Endothelial cell of umbilical vein (primary cell): Measurements from ENCODE around the gene PKMYT1. TPM values are rescaled to one million over a fixed set of nuclear protein-coding genes. Genes with fewer than 3 reads are reported as not detected.

ENCODE experiments used
- BruUV-seq: library from RNA; stranded (reverse); fragments of 400-500 nt; replicated peaks from 2 replicates; lab custom pipeline; 2021; lab: Mats Ljungman, UMichigan
- CTCF ChIA-PET: fragments of 300-600, 350-600 bp; sonication (Branson Sonifier 250); formaldehyde crosslinking; loops from one replicate; lab custom pipeline; 2021; ENCODE audit warnings: antibody characterized with exemption, inconsistent platforms; lab: Charles Lee
- POLR2A ChIA-PET: fragments of 300-600, 350-600 bp; sonication (Branson Sonifier 250); formaldehyde crosslinking; loops from one replicate; lab custom pipeline; 2021; ENCODE audit warnings: antibody characterized with exemption, inconsistent platforms; lab: Charles Lee
- DNase-seq: peaks from one replicate; pipeline ENCODE4 v3.0.0-alpha.2; 2011; ENCODE audit warnings: low read depth, low spot score
- FAIRE-seq: peaks from 2 replicates; lab custom pipeline; 2011; peaks lifted over from hg19 to GRCh38; lab: Jason Lieb, UNC
- H2AFZ ChIP-seq: 2 replicates; pipeline ENCODE4 v1.6.0; 2012; ENCODE audit warnings: low read depth, low read length, control low read depth, inconsistent platforms
- H3K27ac ChIP-seq: 2 replicates; pipeline ENCODE4 v1.5.1; 2011; ENCODE audit warnings: low read depth, mild to moderate bottlenecking, control low read depth, low read length, moderate library complexity; ENCODE audit not compliant: insufficient read depth
- H3K27me3 ChIP-seq, 2 experiments: 2 replicates each; pipeline versions ENCODE4 v1.6.0 to v1.6.1; 2011; ENCODE audit warnings: low read length in 2 of 2, mixed read lengths in 1 of 2; ENCODE audit not compliant: control insufficient read depth in 2 of 2, insufficient read depth in 2 of 2
- H3K36me3 ChIP-seq, 2 experiments: 2 replicates in 1 of 2; 3 replicates in 1 of 2; pipeline ENCODE4 v1.5.1; 2011; ENCODE audit warnings: low read length in 2 of 2, mild to moderate bottlenecking in 1 of 2, moderate library complexity in 1 of 2; ENCODE audit not compliant: control insufficient read depth in 2 of 2, insufficient read depth in 2 of 2; ENCODE audit errors: extremely low read depth in 1 of 2
- H3K4me1 ChIP-seq: 3 replicates; pipeline ENCODE4 v1.5.1; 2011; ENCODE audit warnings: mild to moderate bottlenecking, low read length; ENCODE audit not compliant: control insufficient read depth, insufficient read depth; ENCODE audit errors: extremely low read depth
- H3K4me2 ChIP-seq: 2 replicates; pipeline ENCODE4 v1.6.1; 2011; ENCODE audit warnings: low read length, control low read depth, mixed read lengths; ENCODE audit not compliant: insufficient read depth
- H3K4me3 ChIP-seq, 3 experiments: fragments of 200-600 bp in 1 of 3; sonication (generic), shearing (Covaris generic) in 1 of 3; replicated peaks in 1 of 3; 2 replicates each; pipeline ENCODE4 v1.5.1; 2011 to 2016; ENCODE audit warnings: control low read depth in 3 of 3, low read length in 3 of 3, mild to moderate bottlenecking in 2 of 3, inconsistent platforms in 1 of 3, low read depth in 1 of 3, moderate library complexity in 1 of 3; ENCODE audit not compliant: insufficient read depth in 1 of 3
- H3K79me2 ChIP-seq: 2 replicates; pipeline ENCODE4 v1.6.0; 2012; ENCODE audit warnings: low read length, inconsistent platforms; ENCODE audit not compliant: control insufficient read depth, insufficient read depth
- H3K9ac ChIP-seq: replicated peaks from 2 replicates; pipeline ENCODE3; 2011; ENCODE audit warnings: low read length, control low read depth; ENCODE audit not compliant: insufficient read depth; ENCODE audit errors: extremely low read depth
- H3K9me1 ChIP-seq: replicated peaks from 3 replicates; pipeline ENCODE4 v1.6.0; 2011; ENCODE audit warnings: mild to moderate bottlenecking, low read length; ENCODE audit not compliant: control insufficient read depth, insufficient read depth; ENCODE audit errors: extremely low read depth
- H3K9me3 ChIP-seq: replicated peaks from 2 replicates; pipeline ENCODE4 v1.5.1; 2012; ENCODE audit warnings: low read length, inconsistent platforms; ENCODE audit not compliant: control insufficient read depth, insufficient read depth
- H4K20me1 ChIP-seq: replicated peaks from 2 replicates; pipeline ENCODE3; 2011; ENCODE audit warnings: mild to moderate bottlenecking, low read length; ENCODE audit not compliant: control insufficient read depth, insufficient read depth; ENCODE audit errors: extremely low read depth
- EZH2 ChIP-seq: IDR thresholded peaks from 2 replicates; pipeline ENCODE4 v1.6.1; 2012; ENCODE audit warnings: borderline replicate concordance, low read depth, mild to moderate bottlenecking, moderate library complexity, low read length, inconsistent platforms; ENCODE audit not compliant: severe bottlenecking
- FOS ChIP-seq: IDR thresholded peaks from 2 replicates; pipeline ENCODE4 v1.6.1; 2011; ENCODE audit warnings: mild to moderate bottlenecking, low read length, moderate library complexity, borderline replicate concordance; ENCODE audit not compliant: insufficient read depth
- GATA2 ChIP-seq: IDR thresholded peaks from 2 replicates; pipeline ENCODE4 v1.7.0; 2011; ENCODE audit warnings: low read depth, mild to moderate bottlenecking, moderate library complexity, mixed read lengths, low read length; ENCODE audit not compliant: insufficient read length, insufficient read depth
- JUN ChIP-seq: IDR thresholded peaks from 2 replicates; pipeline ENCODE4 v1.6.1; 2011; ENCODE audit warnings: borderline replicate concordance, low read depth; ENCODE audit not compliant: insufficient read length, insufficient read depth
- MYC ChIP-seq: IDR thresholded peaks from one replicate; pipeline ENCODE4 v1.6.1; 2011; ENCODE audit warnings: mild to moderate bottlenecking, low read depth, low read length
- POLR2A ChIP-seq: IDR thresholded peaks from 2 replicates; pipeline ENCODE4 v1.6.1; 2012; ENCODE audit warnings: low read depth, mild to moderate bottlenecking, control low read depth, low read length
- POLR2AphosphoS5 ChIP-seq: IDR thresholded peaks from 2 replicates; pipeline ENCODE4 v1.6.1; 2012; ENCODE audit warnings: low read depth, mild to moderate bottlenecking, control low read depth, low read length, moderate library complexity; ENCODE audit not compliant: insufficient read depth
- dilution Hi-C: fragments of 300-500 bp; cut with MboI; formaldehyde crosslinking; loops from one replicate; pipeline ENCODE4 v1.15.0; 2019; ENCODE audit warnings: low sequenced_read_pairs; ENCODE audit not compliant: extremely low pct_ligation_motif_present
- intact Hi-C: fragments of 100-400 bp; cut with micrococcal nuclease; formaldehyde crosslinking; loops from one replicate; pipeline ENCODE4 v1.10.0; 2022
- polyA plus RNA-seq, 4 experiments: library from polyadenylated mRNA; depleted of rRNA in 3 of 4; stranded (reverse) in 3 of 4; unstranded in 1 of 4; fragments of >200 nt; gene quantifications; 2 replicates each; pipeline versions ENCODE4 v1.2.1 to v1.2.3, GENCODE V29; 2011 to 2012; ENCODE audit warnings: missing spikeins in 1 of 4
- total RNA-seq: library from RNA; stranded (reverse); gene quantifications from 2 replicates; pipeline ENCODE4 v1.2.3, GENCODE V29; 2021
- TF ChIP-seq, protein P1 (sequence below), 2 donors: IDR thresholded peaks; 1 replicate in 1 of 2; 2 replicates in 1 of 2; pipeline ENCODE4 v1.5.1; 2011; ENCODE audit warnings: low read length in 2 of 2, mild to moderate bottlenecking in 2 of 2, moderate library complexity in 2 of 2, control low read depth in 1 of 2, inconsistent platforms in 1 of 2, low read depth in 1 of 2; ENCODE audit not compliant: insufficient read depth in 1 of 2; ENCODE audit errors: extremely low read depth in 1 of 2
- TF ChIP-seq, protein P2 (sequence below): IDR thresholded peaks from 2 replicates; pipeline ENCODE4 v1.6.1; 2011; ENCODE audit not compliant: insufficient read depth, insufficient read length

Gene PKMYT1
- total and polyA plus RNA-seq, 2 donors (not counting 3 experiments of a cell fraction or from before 2014, with no cell fraction given), result 26.1 to 48.5 TPM

DNA sequence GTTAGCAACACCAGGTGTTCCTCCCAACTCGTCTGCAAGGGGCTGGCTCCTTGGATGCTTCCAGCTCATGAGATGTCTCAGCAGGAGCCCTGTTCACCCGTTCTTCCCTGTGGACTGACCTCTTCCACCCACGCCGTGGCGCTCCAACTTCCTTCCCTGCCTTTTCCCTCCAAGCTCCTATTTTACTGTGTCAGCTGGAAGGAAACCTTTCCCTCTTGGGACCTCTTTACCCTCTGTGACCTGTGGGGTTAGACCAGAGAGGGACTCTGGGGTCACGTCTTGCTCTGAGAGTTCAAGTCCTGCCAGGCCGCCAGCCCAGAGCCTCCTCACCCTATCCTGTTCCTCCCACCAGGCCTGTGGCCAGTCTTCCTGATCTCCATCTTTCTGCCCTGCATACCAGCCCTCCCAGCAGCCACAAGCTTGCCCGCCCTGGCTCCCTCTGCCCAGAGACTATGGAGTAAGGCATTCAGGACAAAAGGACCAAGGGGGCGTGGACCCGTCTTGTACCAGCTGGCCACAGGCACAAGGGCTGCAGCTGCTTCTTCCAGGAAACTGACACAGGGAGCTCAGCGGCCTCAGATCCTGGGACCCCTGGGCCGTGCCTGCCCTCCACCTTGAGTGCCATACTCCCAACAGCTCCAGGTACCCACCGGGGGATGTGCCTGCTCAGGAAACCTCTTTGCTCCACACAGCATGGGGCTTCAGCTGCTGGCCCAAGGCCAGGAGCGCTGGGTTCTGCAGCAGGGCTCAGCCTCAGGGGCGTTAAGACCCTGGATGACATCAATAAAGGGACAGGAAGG, 8.1 kb downstream of the PKMYT1 start:
- ChIA-PET POLR2A (interaction anchor here (1.1 kb wide), 1 partner anchor 8 kb away, joined by 3 read pairs; the partner anchor contains the start of gene PKMYT1), CTCF (no interaction called here)
- Histone ChIP-seq H3K9me3 (no peaks in the 10 kb centered on the region), H4K20me1 (no peaks in the 10 kb centered on the region), H3K27ac (no peak overlapping the region), H3K9me1 (no peaks in the 10 kb centered on the region), H3K9ac (no peak overlapping the region), H3K4me2 (no peak overlapping the region), H3K4me1 (peaks cover 9% of the 10 kb centered on the region), H3K4me3 (no peak overlapping the region), H2AFZ (no peak overlapping the region), H3K36me3 (peaks cover 0 to 2% of the 10 kb centered on the region in 2 experiments), H3K27me3 (peaks cover 3 to 10% of the 10 kb centered on the region in 2 experiments), H3K79me2 (peaks cover 12% of the 10 kb centered on the region)
- TF ChIP-seq POLR2AphosphoS5 (no peak), MYC (no peak), JUN (no peak), POLR2A (no peak), GATA2 (no peak), FOS (no peak), EZH2 (no peak)
- TF ChIP-seq, protein P1, sequence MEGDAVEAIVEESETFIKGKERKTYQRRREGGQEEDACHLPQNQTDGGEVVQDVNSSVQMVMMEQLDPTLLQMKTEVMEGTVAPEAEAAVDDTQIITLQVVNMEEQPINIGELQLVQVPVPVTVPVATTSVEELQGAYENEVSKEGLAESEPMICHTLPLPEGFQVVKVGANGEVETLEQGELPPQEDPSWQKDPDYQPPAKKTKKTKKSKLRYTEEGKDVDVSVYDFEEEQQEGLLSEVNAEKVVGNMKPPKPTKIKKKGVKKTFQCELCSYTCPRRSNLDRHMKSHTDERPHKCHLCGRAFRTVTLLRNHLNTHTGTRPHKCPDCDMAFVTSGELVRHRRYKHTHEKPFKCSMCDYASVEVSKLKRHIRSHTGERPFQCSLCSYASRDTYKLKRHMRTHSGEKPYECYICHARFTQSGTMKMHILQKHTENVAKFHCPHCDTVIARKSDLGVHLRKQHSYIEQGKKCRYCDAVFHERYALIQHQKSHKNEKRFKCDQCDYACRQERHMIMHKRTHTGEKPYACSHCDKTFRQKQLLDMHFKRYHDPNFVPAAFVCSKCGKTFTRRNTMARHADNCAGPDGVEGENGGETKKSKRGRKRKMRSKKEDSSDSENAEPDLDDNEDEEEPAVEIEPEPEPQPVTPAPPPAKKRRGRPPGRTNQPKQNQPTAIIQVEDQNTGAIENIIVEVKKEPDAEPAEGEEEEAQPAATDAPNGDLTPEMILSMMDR (IDR thresholded peaks at IDR 0.05; ENCODE audit: extremely low read depth in 1 of 2, insufficient read depth in 1 of 2, low read depth in 1 of 2, low read length in 2 of 2), result no peak
- TF ChIP-seq, protein P2, sequence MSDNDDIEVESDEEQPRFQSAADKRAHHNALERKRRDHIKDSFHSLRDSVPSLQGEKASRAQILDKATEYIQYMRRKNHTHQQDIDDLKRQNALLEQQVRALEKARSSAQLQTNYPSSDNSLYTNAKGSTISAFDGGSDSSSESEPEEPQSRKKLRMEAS, result no peak
- dilution Hi-C loops, result no loop called here
- BruUV-seq, result no TSS peak
- DNase-seq (no peak), FAIRE-seq (no peak)
- intact Hi-C loops, result no loop called here
